Measurements from ENCODE around the gene EPHA5.

Gene EPHA5

DNA sequence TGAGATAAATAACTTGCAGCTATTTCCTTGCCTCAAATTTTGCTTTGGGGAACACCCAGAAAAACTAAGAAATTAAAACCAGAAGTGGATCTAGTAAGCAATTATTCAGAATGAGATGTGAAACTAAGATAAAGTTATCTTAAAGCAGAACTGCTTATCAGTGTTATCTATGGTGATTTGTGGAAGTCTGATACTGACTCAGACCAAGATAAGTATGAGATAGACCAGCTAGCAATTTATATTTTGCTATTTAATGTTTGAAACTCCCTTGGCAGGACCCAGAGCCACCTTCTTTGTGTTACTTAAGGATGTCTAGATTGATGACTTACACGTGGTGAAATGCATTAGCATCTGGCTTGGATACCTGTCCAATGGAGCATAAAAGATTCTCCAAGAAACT is 368.1 kb downstream of the EPHA5 start:
- no peak overlapping the region for H3K4me3 ChIP-seq (replicated peaks; ENCODE audit: low read depth, low read length)
- no peaks in the 10 kb centered on the region for H3K27me3 ChIP-seq (replicated peaks; ENCODE audit: control insufficient read depth, insufficient read depth, low read length)
- DNase-seq (ENCODE audit: extremely low read depth, insufficient read length): no peak
- TF ChIP-seq, protein P1, sequence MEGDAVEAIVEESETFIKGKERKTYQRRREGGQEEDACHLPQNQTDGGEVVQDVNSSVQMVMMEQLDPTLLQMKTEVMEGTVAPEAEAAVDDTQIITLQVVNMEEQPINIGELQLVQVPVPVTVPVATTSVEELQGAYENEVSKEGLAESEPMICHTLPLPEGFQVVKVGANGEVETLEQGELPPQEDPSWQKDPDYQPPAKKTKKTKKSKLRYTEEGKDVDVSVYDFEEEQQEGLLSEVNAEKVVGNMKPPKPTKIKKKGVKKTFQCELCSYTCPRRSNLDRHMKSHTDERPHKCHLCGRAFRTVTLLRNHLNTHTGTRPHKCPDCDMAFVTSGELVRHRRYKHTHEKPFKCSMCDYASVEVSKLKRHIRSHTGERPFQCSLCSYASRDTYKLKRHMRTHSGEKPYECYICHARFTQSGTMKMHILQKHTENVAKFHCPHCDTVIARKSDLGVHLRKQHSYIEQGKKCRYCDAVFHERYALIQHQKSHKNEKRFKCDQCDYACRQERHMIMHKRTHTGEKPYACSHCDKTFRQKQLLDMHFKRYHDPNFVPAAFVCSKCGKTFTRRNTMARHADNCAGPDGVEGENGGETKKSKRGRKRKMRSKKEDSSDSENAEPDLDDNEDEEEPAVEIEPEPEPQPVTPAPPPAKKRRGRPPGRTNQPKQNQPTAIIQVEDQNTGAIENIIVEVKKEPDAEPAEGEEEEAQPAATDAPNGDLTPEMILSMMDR (IDR thresholded peaks at IDR 0.05; ENCODE audit: insufficient read depth, low read length, poor library complexity, severe bottlenecking): no peak
- H3K36me3 ChIP-seq (ENCODE audit: control insufficient read depth, insufficient read depth, low read length): no peaks in the 10 kb centered on the region

DNA sequence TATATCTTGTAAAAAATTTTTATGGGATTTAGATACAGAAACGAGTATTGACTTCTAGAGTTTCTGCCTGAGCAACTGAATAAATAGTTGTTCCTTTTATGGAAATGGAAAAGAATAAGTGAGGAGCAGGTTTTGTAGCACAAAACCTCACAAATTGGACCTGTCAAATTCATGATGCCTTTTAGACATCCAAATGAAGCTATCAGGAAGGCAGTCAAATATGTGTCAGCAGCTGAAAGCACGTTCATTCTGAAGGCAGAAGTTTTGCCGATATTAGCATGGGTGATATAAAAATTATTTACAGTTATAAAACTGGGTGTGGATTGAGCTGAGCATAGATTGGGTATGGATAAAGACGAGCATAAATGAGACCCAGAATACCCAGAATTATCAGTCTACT is 374.0 kb downstream of the EPHA5 start:
- H3K36me3 ChIP-seq (ENCODE audit: control insufficient read depth, insufficient read depth, low read length): no peaks in the 10 kb centered on the region
- no peaks in the 10 kb centered on the region for H3K27me3 ChIP-seq (replicated peaks; ENCODE audit: control insufficient read depth, insufficient read depth, low read length)
- H3K4me3 ChIP-seq (replicated peaks; ENCODE audit: low read depth, low read length): no peak overlapping the region
- TF ChIP-seq, protein P1 (IDR thresholded peaks at IDR 0.05; ENCODE audit: insufficient read depth, low read length, poor library complexity, severe bottlenecking): no peak
- no peak for DNase-seq (ENCODE audit: extremely low read depth, insufficient read length)

DNA sequence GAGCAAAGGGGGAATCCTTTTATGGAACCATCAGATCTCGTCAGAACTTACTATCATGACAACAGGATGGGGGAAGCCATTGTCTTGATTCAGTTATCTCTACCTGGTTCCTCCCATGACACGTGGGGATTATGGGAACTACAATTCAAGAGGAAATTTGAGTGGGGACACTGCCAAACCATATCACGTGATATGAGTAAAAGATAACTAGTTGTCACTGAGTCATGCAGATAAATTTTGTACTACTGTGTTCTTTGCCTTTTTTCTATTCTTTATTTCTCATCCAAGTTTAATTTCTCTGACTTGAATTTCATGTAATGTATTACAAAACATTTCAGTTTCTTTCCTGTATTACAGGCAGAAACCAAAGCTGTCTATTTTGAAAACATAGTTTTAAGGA is 383.2 kb downstream of the EPHA5 start:
- TF ChIP-seq, protein P1 (IDR thresholded peaks at IDR 0.05; ENCODE audit: insufficient read depth, low read length, poor library complexity, severe bottlenecking): no peak
- Histone ChIP-seq H3K36me3 (ENCODE audit: control insufficient read depth, insufficient read depth, low read length) (no peaks in the 10 kb centered on the region), H3K4me3 (replicated peaks; ENCODE audit: low read depth, low read length) (no peak overlapping the region), H3K27me3 (replicated peaks; ENCODE audit: control insufficient read depth, insufficient read depth, low read length) (no peaks in the 10 kb centered on the region)
- no peak for DNase-seq (ENCODE audit: extremely low read depth, insufficient read length)

Measured in GM06990 (cell line).